Measurements from ENCODE around the gene TNIK. TPM values are rescaled to one million over a fixed set of nuclear protein-coding genes. Genes with fewer than 3 reads are reported as not detected.
"Not testable (repeated sequence)": the region's sequence is repeated elsewhere in the genome, so short reads cannot be mapped to it uniquely, and the experiment has no call there.

The TNIK gene
- total RNA-seq, 2 donors from 2014 or later: 31.7 to 37.9 TPM

GRCh38 chr3:171373711-171374110, 86.5 kb downstream of the TNIK start:
- Mint-ChIP-seq H3K36me3 (peaks cover 0 to 15% of the 10 kb centered on the region in 2 donors), H3K27ac (no peak overlapping the region), H3K9me3 (no peaks in the 10 kb centered on the region)
- ATAC-seq (no peak), DNase-seq (ENCODE audit: low spot score in 2 of 2) (no peak)

DNA sequence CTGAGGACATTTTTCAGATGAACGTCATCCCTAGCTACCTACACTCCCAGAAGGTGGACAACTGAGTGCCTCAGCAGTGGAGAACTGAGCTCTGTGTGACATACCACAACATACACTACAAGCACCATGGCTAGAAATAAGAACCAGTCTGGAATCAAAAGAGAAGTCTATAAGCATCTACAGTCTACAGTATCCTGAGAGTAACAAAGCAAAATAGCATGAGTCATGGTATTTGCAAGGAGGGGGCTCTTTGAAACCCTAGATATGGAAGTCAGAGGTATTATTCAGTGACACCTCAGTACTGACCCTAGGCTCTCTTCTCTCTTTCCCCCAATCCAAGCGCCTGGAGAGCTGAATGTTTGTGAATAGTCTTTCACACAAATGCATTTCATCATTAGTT, 87.5 kb downstream of the TNIK start:
- DNase-seq (ENCODE audit: low spot score in 2 of 2): no peak
- H3K36me3 Mint-ChIP-seq: peaks cover 0 to 20% of the 10 kb centered on the region in 2 donors
- H3K9me3 Mint-ChIP-seq: no peaks in the 10 kb centered on the region
- ATAC-seq: peak in 1 of 2 donors; percentile 26
- no peak overlapping the region for H3K27ac Mint-ChIP-seq

- Mint-ChIP-seq H3K36me3 (peaks cover 0 to 22% of the 10 kb centered on the region in 2 donors), H3K27ac (no peak overlapping the region), H3K9me3 (no peaks in the 10 kb centered on the region)
- no peak for DNase-seq (ENCODE audit: low spot score in 2 of 2)
- no peak for ATAC-seq
Measured at GRCh38 chr3:171371354-171371753, 88.9 kb downstream of the TNIK start.

GRCh38 chr3:171369156-171369555, 91.0 kb downstream of the TNIK start:
- Mint-ChIP-seq H3K9me3 (no peaks in the 10 kb centered on the region), H3K36me3 (peaks cover 0 to 28% of the 10 kb centered on the region in 2 donors), H3K27ac (no peak overlapping the region)
- DNase-seq (ENCODE audit: low spot score in 2 of 2) (no peak), ATAC-seq (no peak)

- not testable (repeated sequence) for DNase-seq (ENCODE audit: low spot score in 2 of 2); H3K9me3 Mint-ChIP-seq; H3K27ac Mint-ChIP-seq; ATAC-seq
- peaks cover 0 to 28% of the 10 kb centered on the region in 2 donors for H3K36me3 Mint-ChIP-seq
Measured at GRCh38 chr3:171366738-171367137, 93.5 kb downstream of the TNIK start.

GRCh38 chr3:171366043-171366442, 94.2 kb downstream of the TNIK start:
- Mint-ChIP-seq H3K36me3 (peaks cover 0 to 28% of the 10 kb centered on the region in 2 donors), H3K27ac (no peak overlapping the region), H3K9me3 (no peaks in the 10 kb centered on the region)
- DNase-seq (ENCODE audit: low spot score in 2 of 2): no peak
- ATAC-seq: no peak

GRCh38 chr3:171365489-171365888, 94.7 kb downstream of the TNIK start:
- DNase-seq (ENCODE audit: low spot score in 2 of 2): no peak
- no peak overlapping the region for H3K27ac Mint-ChIP-seq
- H3K36me3 Mint-ChIP-seq: peaks cover 0 to 28% of the 10 kb centered on the region in 2 donors
- no peak for ATAC-seq
- H3K9me3 Mint-ChIP-seq: no peaks in the 10 kb centered on the region

DNA sequence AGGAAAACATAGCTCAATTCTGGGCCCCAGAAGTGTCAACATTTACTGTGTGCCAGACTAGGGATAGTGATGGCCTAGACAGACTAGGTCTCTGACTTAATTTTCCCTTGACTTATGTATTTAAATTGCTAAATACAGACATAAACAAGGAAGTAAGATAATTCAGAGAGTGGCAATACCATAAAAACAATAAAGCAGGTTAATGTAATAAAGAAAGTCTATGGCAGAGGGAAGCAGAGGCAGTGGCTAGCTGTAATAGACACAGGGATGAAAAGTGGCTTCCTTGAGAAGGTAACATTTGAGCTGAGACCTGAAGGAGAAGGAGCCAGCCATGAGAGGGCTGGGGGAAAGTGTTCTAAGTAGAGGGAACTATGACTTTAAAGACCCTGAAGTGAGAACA, 95.7 kb downstream of the TNIK start:
- ATAC-seq (no peak), DNase-seq (ENCODE audit: low spot score in 2 of 2) (no peak)
- Mint-ChIP-seq H3K27ac (no peak overlapping the region), H3K36me3 (peaks cover 0 to 20% of the 10 kb centered on the region in 2 donors), H3K9me3 (no peaks in the 10 kb centered on the region)

- Mint-ChIP-seq H3K36me3 (peaks cover 0 to 12% of the 10 kb centered on the region in 2 donors), H3K27ac (no peak overlapping the region), H3K9me3 (no peaks in the 10 kb centered on the region)
- DNase-seq (ENCODE audit: low spot score in 2 of 2) (no peak), ATAC-seq (no peak)
Measured at GRCh38 chr3:171363202-171363601, 97.0 kb downstream of the TNIK start.

DNA sequence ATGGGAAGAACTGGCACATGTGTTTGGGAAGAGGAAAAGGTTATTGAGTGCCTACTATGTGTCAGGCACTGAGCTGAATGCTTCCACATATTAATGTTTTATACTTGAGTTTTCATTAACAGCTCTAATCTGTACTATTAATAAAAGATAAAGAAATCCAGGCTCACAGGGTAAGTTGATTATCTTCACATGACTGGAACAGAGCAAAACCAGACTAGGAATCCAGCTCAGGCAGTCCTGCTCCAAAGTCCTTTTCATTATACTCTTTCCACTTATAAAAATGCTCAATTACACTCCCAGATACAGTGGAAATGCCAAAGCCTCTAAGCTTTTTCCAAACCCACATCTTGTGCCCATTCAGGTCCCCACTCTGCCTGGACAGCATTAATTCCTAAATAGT, 97.6 kb downstream of the TNIK start:
- Mint-ChIP-seq H3K36me3 (peaks cover 0 to 6% of the 10 kb centered on the region in 2 donors), H3K27ac (no peak overlapping the region), H3K9me3 (no peaks in the 10 kb centered on the region)
- ATAC-seq (no peak), DNase-seq (ENCODE audit: low spot score in 2 of 2) (no peak)

GRCh38 chr3:171358881-171359198, 101.4 kb downstream of the TNIK start:
- H3K27ac Mint-ChIP-seq: peak overlapping the region in 1 of 2 donors; percentile 25
- ATAC-seq (no peak), DNase-seq (ENCODE audit: low spot score in 2 of 2) (no peak)
- no peaks in the 10 kb centered on the region for H3K9me3 Mint-ChIP-seq
- no peaks in the 10 kb centered on the region for H3K36me3 Mint-ChIP-seq

DNA sequence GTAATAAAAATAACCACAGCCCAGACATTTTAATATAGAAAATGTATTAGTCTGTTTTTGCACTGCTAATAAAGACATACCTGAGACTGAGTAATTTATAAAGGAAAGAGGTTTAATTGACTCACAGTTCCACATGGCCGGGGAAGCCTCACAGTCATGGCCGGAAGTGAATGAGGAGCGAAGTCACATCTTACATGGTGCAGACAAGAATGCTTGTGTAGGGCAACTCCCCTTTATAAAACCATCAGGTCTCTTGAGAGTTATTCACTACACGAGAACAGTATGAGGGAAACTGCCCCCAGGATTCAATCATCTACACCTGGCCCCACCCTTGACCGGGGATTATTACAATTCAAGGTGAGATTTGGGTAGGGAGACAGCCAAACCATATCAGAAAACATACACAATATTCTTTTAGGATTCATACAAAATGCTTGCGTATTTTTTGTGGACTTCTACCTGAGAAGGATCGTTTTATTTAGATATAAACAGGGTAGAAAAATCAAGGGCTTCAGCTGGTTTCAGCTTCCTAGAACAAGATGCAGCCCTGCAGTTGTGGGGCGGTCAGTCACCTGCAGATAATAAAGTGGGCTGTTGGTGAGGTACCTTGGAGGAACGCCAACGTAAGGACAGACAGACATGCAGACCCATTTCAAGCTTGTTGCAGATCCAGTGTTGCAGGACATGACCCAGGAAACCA, 101.9 kb downstream of the TNIK start:
- H3K27ac Mint-ChIP-seq: peak overlapping the region in 1 of 2 donors; percentile 25
- DNase-seq (ENCODE audit: low spot score in 2 of 2): no peak
- H3K9me3 Mint-ChIP-seq: no peaks in the 10 kb centered on the region
- no peak for ATAC-seq
- no peaks in the 10 kb centered on the region for H3K36me3 Mint-ChIP-seq

DNA sequence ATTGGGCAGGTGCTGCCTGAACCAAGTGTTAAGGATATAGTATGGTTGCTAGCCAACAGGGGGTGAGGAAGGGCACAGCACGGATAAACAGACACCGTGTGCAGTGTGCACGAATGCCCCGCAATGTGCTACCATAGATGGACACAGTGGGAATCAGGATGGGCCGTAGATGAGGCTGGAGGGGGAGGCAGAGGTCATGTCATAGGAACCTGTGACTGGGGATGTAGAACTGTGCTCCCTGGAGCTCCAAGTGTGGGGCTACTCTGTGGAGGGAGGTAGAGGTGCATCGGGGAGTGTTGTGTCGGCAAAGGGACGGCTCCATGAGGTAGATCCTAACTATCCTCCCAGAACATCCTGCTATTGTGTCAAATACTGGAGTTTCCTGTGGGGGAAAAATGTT, 102.5 kb downstream of the TNIK start:
- ATAC-seq: no peak
- no peak for DNase-seq (ENCODE audit: low spot score in 2 of 2)
- H3K27ac Mint-ChIP-seq: no peak overlapping the region
- H3K36me3 Mint-ChIP-seq: no peaks in the 10 kb centered on the region
- H3K9me3 Mint-ChIP-seq: no peaks in the 10 kb centered on the region

DNA sequence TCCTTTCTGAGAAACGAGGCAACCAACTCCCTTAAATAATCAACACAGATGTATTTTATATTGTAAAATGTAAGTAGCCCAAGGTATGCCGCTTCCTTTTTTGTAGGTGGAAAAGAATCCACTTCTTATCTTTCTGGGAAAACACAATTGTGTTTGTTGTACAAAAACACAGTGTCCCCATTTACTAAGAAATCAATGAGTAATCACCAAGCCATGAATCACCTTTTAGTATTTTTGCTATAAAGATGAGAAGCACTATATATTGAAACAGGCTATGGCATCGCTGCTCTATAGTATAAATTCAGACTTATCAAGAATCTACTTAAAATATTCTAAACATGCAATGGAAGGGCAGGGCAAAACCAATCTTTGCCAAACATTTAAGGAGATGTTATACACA, 104.0 kb downstream of the TNIK start:
- no peaks in the 10 kb centered on the region for H3K36me3 Mint-ChIP-seq
- DNase-seq (ENCODE audit: low spot score in 2 of 2) (no peak), ATAC-seq (no peak)
- peak overlapping the region in 1 of 2 donors; percentile 32 for H3K27ac Mint-ChIP-seq
- H3K9me3 Mint-ChIP-seq: no peaks in the 10 kb centered on the region

DNA sequence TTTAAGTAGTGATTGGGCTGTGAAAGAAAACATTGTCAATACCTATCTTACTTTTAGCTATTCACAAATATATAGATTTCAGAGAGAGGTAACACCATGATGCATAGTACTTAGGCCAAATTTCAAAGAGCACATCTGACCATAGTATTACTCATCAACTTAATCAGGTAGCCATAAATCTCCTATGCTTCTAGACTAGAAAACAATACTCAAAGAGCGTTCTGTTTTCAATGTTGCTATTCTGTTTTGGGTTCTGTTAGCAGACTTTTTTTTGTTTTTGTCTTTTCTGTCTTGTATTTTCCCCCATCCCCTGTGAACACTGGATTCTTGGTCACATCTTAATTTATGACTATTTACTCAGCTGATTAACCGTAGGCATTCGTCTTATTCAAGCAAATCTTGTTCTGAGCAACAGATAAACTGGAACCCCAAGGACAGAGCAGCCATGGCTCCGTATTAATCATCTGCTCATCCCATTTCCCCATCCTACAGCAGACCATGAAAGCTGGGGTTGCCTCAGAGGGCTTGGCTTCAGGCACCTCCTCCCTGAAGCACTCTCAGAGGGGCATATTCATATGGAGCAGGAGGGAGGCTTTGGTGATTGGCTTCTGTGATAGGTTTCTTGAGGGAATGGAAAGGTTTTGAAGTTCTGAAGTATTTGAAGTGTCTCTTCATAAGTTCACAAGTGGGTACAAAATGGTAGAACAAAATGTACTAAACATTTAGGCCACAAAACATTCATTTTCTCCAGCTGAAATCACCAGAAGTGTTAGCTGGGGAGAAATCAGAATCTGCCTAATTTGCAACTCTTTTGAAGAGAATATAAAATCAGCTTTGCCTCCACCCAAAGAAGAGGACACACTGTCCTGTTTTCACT, 105.3 kb downstream of the TNIK start:
- no peaks in the 10 kb centered on the region for H3K9me3 Mint-ChIP-seq
- ATAC-seq (no peak), DNase-seq (ENCODE audit: low spot score in 2 of 2) (no peak)
- peak overlapping the region in 1 of 2 donors; percentile 32 for H3K27ac Mint-ChIP-seq
- H3K36me3 Mint-ChIP-seq: no peaks in the 10 kb centered on the region

- H3K9me3 Mint-ChIP-seq: no peaks in the 10 kb centered on the region
- H3K36me3 Mint-ChIP-seq: no peaks in the 10 kb centered on the region
- DNase-seq (ENCODE audit: low spot score in 2 of 2) (no peak), ATAC-seq (no peak)
- H3K27ac Mint-ChIP-seq: no peak overlapping the region
Measured at GRCh38 chr3:171354049-171354705, 106.0 kb downstream of the TNIK start.

DNA sequence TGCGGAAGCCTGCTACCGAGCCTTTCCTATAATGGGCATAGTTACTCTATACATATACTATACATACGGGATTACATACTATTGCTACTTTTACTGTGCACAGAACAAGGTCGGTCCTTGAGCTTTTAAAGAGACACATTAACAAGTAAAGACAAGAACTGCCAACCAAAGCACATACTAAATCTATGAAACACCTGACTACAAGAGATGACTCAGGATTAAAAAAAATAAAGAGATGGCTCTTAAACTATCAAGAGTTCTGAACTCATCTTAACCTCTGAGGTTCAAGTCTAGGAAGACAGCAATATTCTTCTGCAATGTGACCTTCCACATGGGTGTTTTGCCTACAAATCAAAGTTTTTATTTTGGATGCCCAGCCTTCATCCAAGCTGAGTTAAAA, 106.8 kb downstream of the TNIK start:
- H3K9me3 Mint-ChIP-seq: no peaks in the 10 kb centered on the region
- no peaks in the 10 kb centered on the region for H3K36me3 Mint-ChIP-seq
- no peak for DNase-seq (ENCODE audit: low spot score in 2 of 2)
- no peak overlapping the region for H3K27ac Mint-ChIP-seq
- no peak for ATAC-seq
